Testis (tissue), 2 donors: ENCODE results near the gene LSMEM2.

Experiments used
- CTCF ChIP-seq, 3 experiments: fragments of 450-650 bp in 2 of 3; fragments of 200-600 bp in 1 of 3; sonication (generic) in 1 of 3; IDR thresholded peaks; one replicate each; pipeline ENCODE4 v1.5.1; 2016 to 2019; ENCODE audit warnings: antibody characterized with exemption in 3 of 3, mild to moderate bottlenecking in 2 of 3, moderate library complexity in 1 of 3
- POLR2A ChIP-seq: fragments of 450-650 bp; IDR thresholded peaks from one replicate; pipeline ENCODE4 v1.6.1; 2017; ENCODE audit warnings: antibody characterized with exemption, mild to moderate bottlenecking, moderate library complexity

- TF ChIP-seq CTCF (IDR thresholded peaks at IDR 0.05), result no peak
- TF ChIP-seq POLR2A, result no peak
Observed at GRCh38 chr3:50297384-50297775, 18.5 kb downstream of the LSMEM2 start.
